22Rv1 (cell line): Measurements from ENCODE around the gene LAMA3.

ENCODE experiments used
- ZFX ChIP-seq: fragments of 450-650 bp; IDR thresholded peaks from 2 replicates; pipeline ENCODE4 v1.6.1; 2017; ENCODE audit warnings: antibody characterized with exemption, borderline replicate concordance
- TF ChIP-seq, protein P1 (sequence below): fragments of 450-650 bp; IDR thresholded peaks from 2 replicates; pipeline ENCODE4 v1.5.1; 2017; ENCODE audit warnings: mild to moderate bottlenecking

DNA sequence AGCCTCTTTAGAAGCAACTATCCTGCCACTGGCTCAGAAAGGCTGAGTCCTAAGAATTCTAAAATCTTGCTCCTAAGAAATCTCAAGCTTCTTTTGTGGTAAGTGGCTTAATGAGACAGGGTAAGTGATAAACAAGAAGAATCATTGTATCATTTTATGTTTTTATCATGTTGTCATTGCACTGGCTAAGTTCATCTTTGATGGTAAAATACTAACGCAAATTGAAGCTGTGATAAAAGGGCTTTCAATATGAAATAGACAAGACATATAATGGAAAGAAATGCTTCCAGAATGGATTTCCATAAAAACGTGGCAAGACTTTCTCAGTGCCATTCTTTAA, 303.7 kb downstream of the LAMA3 start:
- TF ChIP-seq, protein P1, sequence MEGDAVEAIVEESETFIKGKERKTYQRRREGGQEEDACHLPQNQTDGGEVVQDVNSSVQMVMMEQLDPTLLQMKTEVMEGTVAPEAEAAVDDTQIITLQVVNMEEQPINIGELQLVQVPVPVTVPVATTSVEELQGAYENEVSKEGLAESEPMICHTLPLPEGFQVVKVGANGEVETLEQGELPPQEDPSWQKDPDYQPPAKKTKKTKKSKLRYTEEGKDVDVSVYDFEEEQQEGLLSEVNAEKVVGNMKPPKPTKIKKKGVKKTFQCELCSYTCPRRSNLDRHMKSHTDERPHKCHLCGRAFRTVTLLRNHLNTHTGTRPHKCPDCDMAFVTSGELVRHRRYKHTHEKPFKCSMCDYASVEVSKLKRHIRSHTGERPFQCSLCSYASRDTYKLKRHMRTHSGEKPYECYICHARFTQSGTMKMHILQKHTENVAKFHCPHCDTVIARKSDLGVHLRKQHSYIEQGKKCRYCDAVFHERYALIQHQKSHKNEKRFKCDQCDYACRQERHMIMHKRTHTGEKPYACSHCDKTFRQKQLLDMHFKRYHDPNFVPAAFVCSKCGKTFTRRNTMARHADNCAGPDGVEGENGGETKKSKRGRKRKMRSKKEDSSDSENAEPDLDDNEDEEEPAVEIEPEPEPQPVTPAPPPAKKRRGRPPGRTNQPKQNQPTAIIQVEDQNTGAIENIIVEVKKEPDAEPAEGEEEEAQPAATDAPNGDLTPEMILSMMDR, result no peak
- no peak for TF ChIP-seq ZFX
